NCI-H187 treated with DMSO at 0.1 percent for 48 hours (cell line): ENCODE results near the gene CPLX1.
"Not testable (repeated sequence)": the region's sequence is repeated elsewhere in the genome, so short reads cannot be mapped to it uniquely, and the experiment has no call there.

Source experiments
- DNase-seq: peaks from one replicate; lab custom pipeline; 2025; lab: John Stamatoyannopoulos, UW

CPLX1 gene

DNA sequence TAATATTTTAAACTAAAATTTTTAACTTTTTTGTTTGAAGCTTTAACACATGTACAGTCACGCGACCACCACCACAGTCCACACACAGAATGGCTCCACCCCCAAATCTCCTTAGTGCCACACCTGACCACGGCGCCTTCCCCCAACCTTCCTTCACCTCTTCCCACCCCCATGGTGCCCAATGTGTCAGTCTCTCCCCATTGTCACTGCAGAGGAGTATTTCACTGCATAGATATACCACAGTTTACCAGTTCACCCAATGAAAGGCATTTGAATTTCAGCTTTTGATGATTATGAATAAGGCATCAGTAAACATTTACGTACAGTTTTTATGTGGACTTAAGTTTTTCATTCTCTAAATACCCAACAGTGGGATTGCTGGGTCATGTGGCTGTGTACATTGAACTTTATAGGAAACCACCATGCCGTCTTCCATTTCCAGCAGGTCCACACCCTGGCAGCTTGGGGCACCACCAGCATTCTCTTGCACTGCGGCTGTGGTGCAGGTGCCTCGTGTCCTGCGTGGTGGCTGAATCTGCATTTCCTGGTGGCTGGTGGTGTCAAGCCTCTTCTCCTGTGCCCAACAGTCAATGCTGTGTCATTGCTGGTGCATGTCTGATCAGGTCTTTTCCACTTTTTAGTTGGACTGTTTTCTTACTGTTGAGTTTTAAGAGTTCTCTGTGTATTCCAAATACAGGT is 49.0 kb downstream of the CPLX1 start:
- no peak for DNase-seq

GRCh38 chr4:775485-775884 is 50.4 kb downstream of the CPLX1 start:
- DNase-seq, result not testable (repeated sequence)

GRCh38 chr4:774419-775092 is 51.4 kb downstream of the CPLX1 start:
- not testable (repeated sequence) for DNase-seq

DNA sequence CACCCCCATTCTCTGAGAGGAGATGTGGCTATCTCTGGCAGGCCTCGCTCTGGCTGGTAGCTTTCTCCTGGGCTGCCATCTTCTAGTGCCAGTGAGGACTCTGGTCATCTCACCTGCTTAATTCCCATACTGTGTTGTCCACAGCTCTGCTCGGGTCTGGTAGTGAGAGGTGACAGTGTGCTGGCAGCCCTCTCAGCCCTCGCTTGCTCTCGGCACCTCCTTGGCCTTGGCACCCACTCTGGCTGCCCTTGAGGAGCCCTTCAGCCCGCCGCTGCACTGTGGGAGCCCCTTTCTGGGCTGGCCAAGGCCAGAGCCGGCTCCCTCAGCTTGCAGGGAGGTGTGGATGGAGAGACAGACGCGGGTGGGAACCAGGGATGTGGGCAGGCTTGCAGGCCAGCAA is 52.7 kb downstream of the CPLX1 start:
- no peak for DNase-seq

DNA sequence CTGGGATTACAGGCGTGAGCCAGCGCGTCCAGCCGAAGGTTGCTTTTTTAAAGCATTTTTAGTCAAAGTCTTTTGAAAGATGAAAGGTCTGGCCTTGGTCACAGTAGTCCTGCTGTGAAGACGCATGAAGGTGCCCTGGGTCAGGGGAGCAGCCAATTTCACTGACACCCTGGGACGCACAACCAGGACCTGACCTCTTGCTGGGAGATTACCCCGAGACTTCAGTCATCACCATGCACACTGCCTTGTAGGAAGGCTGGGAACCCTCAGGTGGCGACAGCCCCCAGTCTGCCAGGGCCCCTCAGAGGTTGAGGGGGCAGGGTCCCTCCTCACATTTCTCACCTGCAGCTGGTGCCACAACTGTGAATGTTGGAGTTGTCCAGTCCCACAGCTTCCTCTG is 53.2 kb downstream of the CPLX1 start:
- DNase-seq, result no peak

DNA sequence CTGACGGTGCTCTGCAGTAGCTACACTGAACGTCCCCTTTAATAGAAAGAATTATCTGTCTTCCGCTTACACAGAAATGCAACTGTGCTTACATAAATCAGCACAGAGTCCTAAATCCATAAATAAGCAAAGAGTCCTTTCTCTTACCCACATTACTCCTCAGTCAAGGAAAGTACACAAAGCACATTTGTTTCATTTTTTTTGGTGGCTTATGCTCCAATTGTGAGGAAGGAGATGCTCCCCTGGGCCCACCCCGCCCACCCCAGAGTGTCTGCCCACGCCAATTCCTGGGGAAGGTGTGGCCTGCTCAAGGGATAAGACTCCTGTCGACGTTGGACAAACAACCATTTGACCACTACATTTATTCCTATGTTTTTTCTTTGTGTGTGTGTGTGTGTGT is 53.8 kb downstream of the CPLX1 start:
- DNase-seq, result no peak

- DNase-seq, result no peak
Observed at GRCh38 chr4:771464-771863, 54.5 kb downstream of the CPLX1 start.

DNA sequence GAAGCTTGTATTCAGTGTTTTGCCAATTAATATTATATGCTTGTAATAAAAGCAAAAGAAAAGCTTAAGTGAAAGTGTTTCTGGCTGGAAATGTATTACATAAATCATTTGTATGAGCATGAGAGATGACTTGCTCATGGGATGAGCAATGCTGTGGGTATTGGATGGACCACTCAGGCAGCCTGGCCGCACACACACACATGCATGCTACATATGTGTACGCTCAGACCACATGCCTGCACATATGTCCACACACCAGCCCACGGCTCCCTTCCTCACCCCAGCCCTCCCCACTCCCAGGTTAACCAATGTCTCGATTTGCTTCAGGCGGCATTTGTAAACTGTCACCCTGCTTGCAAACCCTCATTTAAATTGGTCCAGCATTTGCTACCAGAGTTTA is 55.9 kb downstream of the CPLX1 start:
- no peak for DNase-seq

GRCh38 chr4:769511-769910 is 56.4 kb downstream of the CPLX1 start:
- no peak for DNase-seq

- no peak for DNase-seq
Observed at GRCh38 chr4:768995-769394, 56.9 kb downstream of the CPLX1 start.

DNA sequence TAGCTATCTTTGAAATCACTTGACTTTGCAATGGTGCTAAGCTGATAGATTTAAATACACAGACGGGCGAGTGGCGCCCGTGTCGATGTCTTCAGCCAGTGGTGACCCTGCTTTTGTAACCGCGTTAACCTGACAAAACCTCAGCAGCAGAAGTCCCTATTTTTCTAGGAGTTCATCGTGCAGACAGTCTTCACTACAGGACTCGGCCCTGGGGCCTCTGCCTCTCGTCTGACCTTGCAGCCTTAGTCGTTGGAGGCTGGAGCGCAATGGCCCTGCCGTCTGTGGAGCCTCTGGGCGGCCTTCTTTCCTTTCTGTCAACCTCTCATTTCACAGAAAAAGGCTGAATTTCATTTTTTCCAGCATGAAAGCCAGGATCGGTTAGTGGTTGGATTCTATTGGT is 57.9 kb downstream of the CPLX1 start:
- no peak for DNase-seq

- no peak for DNase-seq
Observed at GRCh38 chr4:766559-767283, 59.2 kb downstream of the CPLX1 start.

GRCh38 chr4:766152-766515 is 59.8 kb downstream of the CPLX1 start:
- no peak for DNase-seq

GRCh38 chr4:764405-765169 is 61.3 kb downstream of the CPLX1 start:
- no peak for DNase-seq

DNA sequence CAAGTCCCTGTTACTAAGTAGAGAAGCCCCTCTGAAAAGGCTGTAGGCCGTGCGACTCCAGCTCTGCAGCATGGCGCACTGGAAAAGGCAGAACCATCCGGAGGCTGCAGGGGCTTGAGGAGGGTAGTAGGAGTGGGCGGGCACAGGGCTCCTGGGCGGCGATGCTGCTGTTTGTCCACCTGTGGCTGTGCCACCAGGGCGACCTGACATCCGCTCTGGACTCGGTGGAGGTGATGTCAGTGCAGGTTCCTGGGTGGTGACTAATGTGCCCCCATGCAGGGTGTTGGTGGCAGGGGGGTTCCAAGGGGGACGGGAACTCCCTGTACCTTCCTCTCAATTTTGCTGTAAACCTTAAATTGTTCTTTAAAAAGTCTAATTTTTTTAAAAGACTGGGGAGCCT is 62.0 kb downstream of the CPLX1 start:
- DNase-seq, result no peak

DNA sequence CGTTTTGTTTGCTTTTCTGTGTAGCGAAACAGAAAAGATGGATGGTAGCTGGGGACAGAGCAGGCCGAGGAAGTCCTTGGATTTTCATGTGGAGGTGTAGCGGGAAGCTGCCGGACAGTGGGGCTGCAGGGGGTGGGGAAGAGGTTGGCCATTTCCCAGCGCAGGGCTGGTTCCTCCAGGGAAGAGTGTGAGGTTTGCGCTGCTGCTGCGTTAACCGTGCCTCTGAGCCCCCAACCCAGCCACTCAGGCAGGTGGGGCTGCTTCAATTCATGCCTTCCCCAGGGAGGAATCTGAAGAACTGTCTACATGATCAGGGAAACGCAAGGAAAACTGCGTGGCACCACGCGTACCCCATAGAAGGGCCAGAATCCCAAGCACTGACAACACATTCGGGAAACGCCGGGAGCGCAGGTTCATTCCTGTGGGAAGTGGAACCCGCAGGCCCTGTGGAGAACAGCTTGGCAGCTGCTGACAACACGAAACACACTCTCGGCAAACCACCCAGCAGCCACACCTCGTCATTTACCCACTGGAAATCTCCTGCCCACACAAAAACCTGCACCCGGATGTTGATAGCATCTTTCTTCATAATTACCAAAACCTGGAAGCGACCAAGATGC is 62.6 kb downstream of the CPLX1 start:
- DNase-seq, result no peak

DNA sequence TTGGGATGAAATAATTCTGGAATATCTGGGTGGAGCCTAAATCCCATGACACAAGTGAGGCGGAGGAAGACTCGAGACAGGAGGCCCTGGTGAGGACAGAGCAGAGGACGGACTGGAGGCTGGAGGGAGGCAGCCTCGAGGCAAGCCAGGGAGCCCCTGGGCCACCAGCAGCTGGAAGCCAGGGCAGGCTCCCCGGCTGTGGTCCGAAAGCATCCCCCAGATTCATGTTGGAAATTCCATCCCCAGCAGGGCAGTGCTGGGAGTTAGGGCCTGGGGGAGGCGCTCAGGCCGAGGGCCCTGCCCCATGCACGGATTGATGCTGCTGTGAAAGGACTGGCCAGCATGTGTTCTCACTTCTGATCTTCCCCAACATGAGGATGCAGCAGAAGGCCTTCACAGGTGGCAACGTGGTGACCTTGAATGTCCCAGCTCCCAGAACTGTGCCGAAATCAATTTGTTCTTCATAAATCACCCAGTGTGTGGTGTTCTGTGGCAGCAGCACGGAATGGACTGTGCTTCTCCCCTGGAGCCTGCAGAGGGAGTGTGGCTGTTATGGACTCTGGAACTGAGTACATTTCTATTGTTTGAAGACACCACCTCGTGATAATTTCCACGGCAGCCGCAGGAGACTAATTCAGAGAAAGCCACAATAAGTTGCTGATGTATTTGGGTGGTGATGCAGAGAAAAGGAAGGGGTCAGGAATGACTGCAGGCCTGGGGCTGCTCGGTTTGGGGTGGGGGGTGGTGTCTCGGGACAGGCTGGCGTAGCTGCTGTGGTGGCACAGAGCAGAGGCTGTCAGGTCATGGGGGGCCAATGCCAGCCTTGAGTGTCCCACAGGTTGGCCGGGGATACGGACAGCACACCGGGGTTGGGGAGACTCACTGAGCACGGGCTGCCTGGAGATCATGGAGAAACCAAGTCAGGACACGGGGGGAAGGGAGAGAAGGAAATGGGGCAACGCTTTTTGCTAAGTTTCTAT is 63.4 kb downstream of the CPLX1 start:
- DNase-seq, result no peak

GRCh38 chr4:761739-762138 is 64.2 kb downstream of the CPLX1 start:
- no peak for DNase-seq

- DNase-seq, result no peak
Observed at GRCh38 chr4:761086-761485, 64.8 kb downstream of the CPLX1 start.

- no peak for DNase-seq
Observed at GRCh38 chr4:760616-761015, 65.3 kb downstream of the CPLX1 start.

DNA sequence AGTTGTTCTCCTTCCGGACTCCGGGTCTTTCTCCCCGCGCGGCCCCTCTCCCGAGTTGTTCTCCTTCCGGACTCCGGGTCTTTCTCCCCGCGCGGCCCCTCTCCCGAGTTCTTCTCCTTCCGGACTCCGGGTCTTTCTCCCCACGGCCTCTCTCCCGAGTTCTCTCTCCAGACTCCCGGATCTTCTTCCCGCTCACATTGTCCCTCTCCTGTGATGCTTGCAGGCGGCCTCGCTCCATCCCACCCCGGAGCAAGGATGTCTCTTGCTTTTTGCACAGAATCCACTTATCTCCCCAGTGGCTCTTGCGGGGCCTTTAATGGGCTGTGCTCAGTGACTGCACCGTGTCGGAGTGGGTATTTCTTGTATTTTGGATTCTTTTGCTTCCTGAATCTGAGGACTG is 66.1 kb downstream of the CPLX1 start:
- not testable (repeated sequence) for DNase-seq
